ENCODE results near the gene MANSC1. TPM values are rescaled to one million over a fixed set of nuclear protein-coding genes. Genes with fewer than 3 reads are reported as not detected.

Gene MANSC1
- total and polyA plus RNA-seq, 9 of the 15 experiments (the other 6 are each of a cell fraction or from before 2014, with no cell fraction given) = 0.76 to 8.6 (median 3.1) TPM

GRCh38 chr12:12353807-12354206 is 3.8 kb upstream of the MANSC1 start (continued):
- TF ChIP-seq ARID1B (IDR thresholded peaks at IDR 0.05) (peak; percentile 81), SMARCA5 (IDR thresholded peaks at IDR 0.05) (no peak), DACH1 (IDR thresholded peaks at IDR 0.05; ENCODE audit: partially characterized antibody) (peak; percentile 13), MAZ (CRISPR knock-in tag; conservative IDR thresholded peaks at IDR 0.05 in 1 of 2, IDR thresholded peaks at IDR 0.05 in 1 of 2) (no peak), ZFPM2 (CRISPR knock-in tag; IDR thresholded peaks at IDR 0.05) (no peak), PKNOX1 (IDR thresholded peaks at IDR 0.05) (peak; percentile 71), PBX2 (CRISPR knock-in tag; IDR thresholded peaks at IDR 0.05; ENCODE audit: low read depth) (no peak), PBX2 (tag; conservative IDR thresholded peaks at IDR 0.05; ENCODE audit: low read depth) (no peak), KHSRP (IDR thresholded peaks at IDR 0.05) (no peak), JUND (IDR thresholded peaks at IDR 0.05; ENCODE audit: borderline replicate concordance, low read depth, low read length) (0 out of 2 replicates have a peak, but pooled peaks have one; percentile 2), JUND (tag; IDR thresholded peaks at IDR 0.05; ENCODE audit: borderline replicate concordance, low read depth, low read length) (no peak), ZNF609 (CRISPR knock-in tag; IDR thresholded peaks at IDR 0.05; ENCODE audit: borderline replicate concordance) (no peak), SNRNP70 (optimal IDR thresholded peaks at IDR 0.05; ENCODE audit: low read depth, low read length) (no peak), ZNF184 (CRISPR knock-in tag; IDR thresholded peaks at IDR 0.05) (no peak), MYBL2 (IDR thresholded peaks at IDR 0.05; ENCODE audit: low read depth) (no peak), MYBL2 (CRISPR knock-in tag; IDR thresholded peaks at IDR 0.05; ENCODE audit: borderline replicate concordance) (no peak), MEF2D (tag; conservative IDR thresholded peaks at IDR 0.05; ENCODE audit: low read depth) (no peak)

Measured in K562 (cell line).